Stomach (tissue), 4 donors: ENCODE measurements around the gene C16orf92.
"Not testable (repeated sequence)": the region's sequence is repeated elsewhere in the genome, so short reads cannot be mapped to it uniquely, and the experiment has no call there.

Experiments
- POLR2AphosphoS5 ChIP-seq, 3 donors: sonication (generic); formaldehyde crosslinking; IDR thresholded peaks; one replicate each; pipeline ENCODE4 v1.6.1; 2016; ENCODE audit warnings: antibody characterized with exemption in 3 of 3
- TF ChIP-seq, protein P1 (sequence below), 7 experiments: fragments of 450-650 bp in 4 of 7; fragments of 200-600 bp in 3 of 7; sonication (generic) in 3 of 7; IDR thresholded peaks; one replicate each; pipeline ENCODE4 v1.5.1; 2016 to 2019; ENCODE audit warnings: antibody characterized with exemption in 7 of 7, control low read depth in 2 of 7, mild to moderate bottlenecking in 1 of 7

- TF ChIP-seq, protein P1, sequence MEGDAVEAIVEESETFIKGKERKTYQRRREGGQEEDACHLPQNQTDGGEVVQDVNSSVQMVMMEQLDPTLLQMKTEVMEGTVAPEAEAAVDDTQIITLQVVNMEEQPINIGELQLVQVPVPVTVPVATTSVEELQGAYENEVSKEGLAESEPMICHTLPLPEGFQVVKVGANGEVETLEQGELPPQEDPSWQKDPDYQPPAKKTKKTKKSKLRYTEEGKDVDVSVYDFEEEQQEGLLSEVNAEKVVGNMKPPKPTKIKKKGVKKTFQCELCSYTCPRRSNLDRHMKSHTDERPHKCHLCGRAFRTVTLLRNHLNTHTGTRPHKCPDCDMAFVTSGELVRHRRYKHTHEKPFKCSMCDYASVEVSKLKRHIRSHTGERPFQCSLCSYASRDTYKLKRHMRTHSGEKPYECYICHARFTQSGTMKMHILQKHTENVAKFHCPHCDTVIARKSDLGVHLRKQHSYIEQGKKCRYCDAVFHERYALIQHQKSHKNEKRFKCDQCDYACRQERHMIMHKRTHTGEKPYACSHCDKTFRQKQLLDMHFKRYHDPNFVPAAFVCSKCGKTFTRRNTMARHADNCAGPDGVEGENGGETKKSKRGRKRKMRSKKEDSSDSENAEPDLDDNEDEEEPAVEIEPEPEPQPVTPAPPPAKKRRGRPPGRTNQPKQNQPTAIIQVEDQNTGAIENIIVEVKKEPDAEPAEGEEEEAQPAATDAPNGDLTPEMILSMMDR (IDR thresholded peaks at IDR 0.05): not testable (repeated sequence)
- not testable (repeated sequence) for TF ChIP-seq POLR2AphosphoS5 (IDR thresholded peaks at IDR 0.05)
Measured at GRCh38 chr16:30017937-30018336, 5.1 kb upstream of the C16orf92 start.
